Measurements from ENCODE around the gene SH3YL1.

- TF ChIP-seq EZH2 (IDR thresholded peaks at IDR 0.05; ENCODE audit: low read length, unreplicated experiment): no peak
- TF ChIP-seq CTCF (conservative IDR thresholded peaks at IDR 0.05; ENCODE audit: low read depth, low read length): no peak
Observed at GRCh38 chr2:213932-214693, 49.7 kb downstream of the SH3YL1 start.
